Thoracic aorta (tissue), 2 donors: Measurements from ENCODE around the gene TRAF6. TPM values are rescaled to one million over a fixed set of nuclear protein-coding genes. Genes with fewer than 3 reads are reported as not detected.

Experiments
- ATAC-seq: fragments of 150-250 bp; one replicate; pipeline ENCODE4 v1.8.0; 2017; ENCODE audit warnings: low read depth; ENCODE audit not compliant: insufficient number of reproducible peaks, low FRiP score
- DNase-seq: peaks from one replicate; pipeline ENCODE4 v3.0.0-alpha.2; 2020; ENCODE audit warnings: low spot score
- H3K27ac ChIP-seq, 2 donors: fragments of 200-600 bp; sonication (generic); 1 replicate in 1 of 2; 2 replicates in 1 of 2; pipeline ENCODE4 v1.5.1; 2016; ENCODE audit warnings: mild to moderate bottlenecking in 2 of 2, moderate library complexity in 2 of 2
- H3K27me3 ChIP-seq: fragments of 200-600 bp; sonication (generic); replicated peaks from 2 replicates; pipeline ENCODE4 v1.6.0; 2016; ENCODE audit warnings: mild to moderate bottlenecking; ENCODE audit not compliant: insufficient read depth
- H3K36me3 ChIP-seq: fragments of 200-600 bp; sonication (generic); one replicate; pipeline ENCODE4 v1.5.1; 2016
- H3K4me1 ChIP-seq, 2 donors: fragments of 200-600 bp; sonication (generic); 1 replicate in 1 of 2; 2 replicates in 1 of 2; pipeline versions ENCODE4 v1.5.1 to v1.6.0; 2016; ENCODE audit warnings: low read depth in 2 of 2, mild to moderate bottlenecking in 1 of 2; ENCODE audit not compliant: control insufficient read depth in 1 of 2
- H3K4me3 ChIP-seq: fragments of 200-600 bp; sonication (generic); 2 replicates; pipeline ENCODE4 v1.5.1; 2016; ENCODE audit warnings: mild to moderate bottlenecking
- H3K9me3 ChIP-seq: fragments of 200-600 bp; sonication (generic); 2 replicates; pipeline ENCODE4 v1.5.1; 2016
- total RNA-seq, 2 donors: library from RNA; depleted of rRNA; stranded (reverse); fragments of >200 nt; gene quantifications; one replicate each; pipeline versions ENCODE4 v1.1.0 to v1.2.3, GENCODE V29; 2016
- TF ChIP-seq, protein P1 (sequence below): fragments of 200-600 bp; sonication (generic); IDR thresholded peaks from one replicate; pipeline ENCODE4 v1.5.1; 2019; ENCODE audit warnings: antibody characterized with exemption

Gene TRAF6
- total RNA-seq, 2 donors from 2014 or later = 18.0 to 18.3 TPM

DNA sequence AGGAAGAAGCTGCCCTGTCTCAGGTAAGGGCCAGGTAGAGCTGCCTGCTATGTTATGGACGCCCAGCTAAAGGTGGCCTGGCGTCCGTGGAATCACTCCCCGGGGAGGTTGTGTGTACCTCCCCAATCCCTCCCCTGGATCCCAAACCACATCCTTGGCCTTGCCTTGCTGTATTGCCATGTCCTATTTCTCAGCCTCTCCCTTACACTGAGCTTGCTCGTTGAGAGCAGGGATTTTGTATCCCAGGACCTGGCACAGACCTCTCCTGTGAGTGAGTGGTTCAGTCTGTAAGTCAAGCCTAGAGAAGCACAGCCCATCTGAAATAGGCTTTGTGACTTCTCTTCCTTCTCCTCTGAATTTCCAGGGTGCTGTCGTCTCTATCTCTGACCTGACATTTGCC lies 53.9 kb downstream of the TRAF6 start:
- DNase-seq (no peak), ATAC-seq (no peak)
- no peaks in the 10 kb centered on the region for H3K27me3 ChIP-seq
- H3K4me1 ChIP-seq = peaks cover 29 to 61% of the 10 kb centered on the region in 2 donors
- peak overlapping the region; percentile 2 for H3K4me3 ChIP-seq
- TF ChIP-seq, protein P1, sequence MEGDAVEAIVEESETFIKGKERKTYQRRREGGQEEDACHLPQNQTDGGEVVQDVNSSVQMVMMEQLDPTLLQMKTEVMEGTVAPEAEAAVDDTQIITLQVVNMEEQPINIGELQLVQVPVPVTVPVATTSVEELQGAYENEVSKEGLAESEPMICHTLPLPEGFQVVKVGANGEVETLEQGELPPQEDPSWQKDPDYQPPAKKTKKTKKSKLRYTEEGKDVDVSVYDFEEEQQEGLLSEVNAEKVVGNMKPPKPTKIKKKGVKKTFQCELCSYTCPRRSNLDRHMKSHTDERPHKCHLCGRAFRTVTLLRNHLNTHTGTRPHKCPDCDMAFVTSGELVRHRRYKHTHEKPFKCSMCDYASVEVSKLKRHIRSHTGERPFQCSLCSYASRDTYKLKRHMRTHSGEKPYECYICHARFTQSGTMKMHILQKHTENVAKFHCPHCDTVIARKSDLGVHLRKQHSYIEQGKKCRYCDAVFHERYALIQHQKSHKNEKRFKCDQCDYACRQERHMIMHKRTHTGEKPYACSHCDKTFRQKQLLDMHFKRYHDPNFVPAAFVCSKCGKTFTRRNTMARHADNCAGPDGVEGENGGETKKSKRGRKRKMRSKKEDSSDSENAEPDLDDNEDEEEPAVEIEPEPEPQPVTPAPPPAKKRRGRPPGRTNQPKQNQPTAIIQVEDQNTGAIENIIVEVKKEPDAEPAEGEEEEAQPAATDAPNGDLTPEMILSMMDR = no peak
- H3K9me3 ChIP-seq = no peaks in the 10 kb centered on the region
- H3K27ac ChIP-seq = peak overlapping the region; percentile 86 to 92
- H3K36me3 ChIP-seq = no peaks in the 10 kb centered on the region

DNA sequence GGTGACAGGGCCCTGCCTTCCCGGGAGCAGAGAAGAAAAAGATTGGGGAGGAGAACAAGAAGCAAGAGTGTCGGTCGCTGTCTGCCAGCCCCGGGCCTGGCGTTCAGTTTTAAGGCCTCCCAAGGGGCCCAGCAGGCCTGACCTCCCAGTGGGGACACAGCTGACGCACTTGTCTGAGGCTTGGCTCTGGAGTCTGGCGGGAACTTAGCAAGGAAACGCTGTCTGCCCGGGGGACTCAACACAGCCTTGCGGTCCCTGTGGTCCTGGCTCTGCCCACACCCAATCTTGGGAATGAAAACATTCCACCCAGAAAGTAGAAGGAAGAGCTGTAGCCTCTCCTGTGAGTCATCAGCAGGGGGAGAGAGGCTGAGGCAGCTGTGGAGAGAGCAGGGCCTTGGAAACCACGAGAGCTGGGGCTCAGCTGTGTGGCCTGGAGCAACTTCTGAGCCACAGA lies 54.4 kb downstream of the TRAF6 start:
- peaks cover 29 to 65% of the 10 kb centered on the region in 2 donors for H3K4me1 ChIP-seq
- H3K4me3 ChIP-seq = peak overlapping the region; percentile 28
- H3K36me3 ChIP-seq = no peaks in the 10 kb centered on the region
- DNase-seq = peak; percentile 69
- peak overlapping the region; percentile 86 to 92 for H3K27ac ChIP-seq
- no peaks in the 10 kb centered on the region for H3K27me3 ChIP-seq
- peak; percentile 92 for ATAC-seq
- H3K9me3 ChIP-seq = no peaks in the 10 kb centered on the region
- TF ChIP-seq, protein P1 = peak; percentile 16

DNA sequence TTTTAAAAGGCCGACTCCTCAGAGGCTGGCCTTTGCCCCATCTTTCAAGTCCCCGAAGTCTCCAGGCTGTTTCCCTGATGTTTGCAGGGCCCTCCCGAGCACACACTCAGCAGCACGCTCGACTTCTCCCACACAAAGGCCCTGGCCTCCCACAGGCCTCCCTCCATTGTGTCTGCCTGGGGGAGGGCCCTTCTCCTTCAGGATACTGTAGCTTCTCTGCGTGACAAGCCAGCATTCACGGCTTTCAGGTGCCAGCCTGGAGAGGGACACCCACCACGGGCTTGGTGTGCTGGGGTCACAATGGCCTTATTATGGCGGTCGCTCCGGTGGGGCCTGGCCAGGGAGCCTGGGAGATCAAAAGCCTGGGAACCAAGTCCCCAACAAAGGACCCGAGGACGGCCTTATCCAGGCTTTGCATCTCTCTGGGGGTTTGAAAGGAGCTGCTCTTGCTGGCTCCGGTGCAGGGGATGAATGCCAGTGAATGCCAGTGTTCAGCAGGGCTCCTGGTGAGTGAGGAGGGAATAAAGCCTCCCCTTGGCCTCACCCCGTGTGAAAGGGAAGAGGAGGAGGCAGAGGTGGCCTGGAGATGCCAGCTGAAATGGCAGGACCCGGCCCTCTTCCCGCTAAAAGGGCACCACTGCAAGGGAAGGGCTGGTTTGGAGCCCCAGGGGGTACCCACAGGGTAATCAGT lies 55.0 kb downstream of the TRAF6 start:
- DNase-seq (no peak), ATAC-seq (no peak)
- Histone ChIP-seq H3K4me3 (peak overlapping the region; percentile 28), H3K36me3 (no peaks in the 10 kb centered on the region), H3K9me3 (no peaks in the 10 kb centered on the region), H3K4me1 (peaks cover 31 to 71% of the 10 kb centered on the region in 2 donors), H3K27me3 (no peaks in the 10 kb centered on the region), H3K27ac (peak overlapping the region; percentile 86 to 92)
- TF ChIP-seq, protein P1 = no peak

DNA sequence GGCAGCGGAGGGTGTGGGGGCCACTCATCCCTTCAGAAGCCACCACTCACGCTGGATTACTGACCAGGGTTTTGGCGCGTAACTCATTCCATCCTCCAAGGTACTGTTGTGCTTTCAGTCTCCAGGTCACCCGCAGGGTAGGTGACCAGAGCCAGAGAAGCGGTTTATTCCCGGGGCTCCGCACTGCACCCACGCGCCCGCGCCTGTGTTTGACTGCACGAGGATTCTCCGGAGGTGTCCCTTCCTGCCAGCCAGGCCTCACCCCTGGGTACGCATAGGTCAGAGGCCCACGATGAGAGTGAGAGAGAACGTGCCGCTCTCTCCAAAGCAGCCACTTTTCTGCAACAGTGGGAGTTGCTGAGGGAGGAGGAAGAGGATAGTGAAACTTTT lies 55.5 kb downstream of the TRAF6 start:
- Histone ChIP-seq H3K9me3 (no peaks in the 10 kb centered on the region), H3K4me1 (peaks cover 33 to 77% of the 10 kb centered on the region in 2 donors), H3K36me3 (no peaks in the 10 kb centered on the region), H3K27me3 (no peaks in the 10 kb centered on the region), H3K4me3 (no peak overlapping the region), H3K27ac (peak overlapping the region; percentile 86 to 92)
- DNase-seq (no peak), ATAC-seq (no peak)
- TF ChIP-seq, protein P1 = no peak

DNA sequence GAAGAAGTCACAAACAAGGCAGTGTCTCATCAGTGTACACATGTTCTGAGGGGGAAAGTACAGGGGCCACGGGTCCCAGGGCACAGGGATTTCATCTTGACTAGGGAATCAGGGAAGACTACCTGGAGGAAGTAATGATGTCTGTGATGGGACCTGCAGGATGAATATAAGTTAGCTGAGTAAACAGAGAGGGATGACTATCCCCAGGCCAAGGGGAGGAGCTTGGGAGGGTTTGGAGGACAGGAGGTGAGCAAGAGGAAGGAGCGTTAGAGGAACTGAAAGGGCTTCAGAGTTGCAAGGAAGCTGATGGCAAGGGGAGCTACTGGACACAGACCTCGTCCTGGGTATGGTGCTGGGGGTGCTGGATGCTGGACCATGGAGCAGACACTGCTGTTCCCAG lies 56.4 kb downstream of the TRAF6 start:
- TF ChIP-seq, protein P1 = no peak
- H3K9me3 ChIP-seq = no peaks in the 10 kb centered on the region
- ATAC-seq (no peak), DNase-seq (no peak)
- no peak overlapping the region for H3K4me3 ChIP-seq
- H3K4me1 ChIP-seq = peaks cover 33 to 85% of the 10 kb centered on the region in 2 donors
- no peaks in the 10 kb centered on the region for H3K27me3 ChIP-seq
- H3K27ac ChIP-seq = no peak overlapping the region
- H3K36me3 ChIP-seq = no peaks in the 10 kb centered on the region
